Neural progenitor cell (in vitro differentiated cells): Measurements from ENCODE around the gene DAP3.

Experiments
- EZH2 ChIP-seq: fragments of 200-600 bp; sonication (generic); IDR thresholded peaks from 2 replicates; pipeline ENCODE4 v1.6.1; 2017; ENCODE audit warnings: antibody characterized with exemption, mild to moderate bottlenecking, moderate library complexity
- TF ChIP-seq, protein P1 (sequence below): fragments of 200-600 bp; sonication (generic); IDR thresholded peaks from 2 replicates; pipeline ENCODE4 v1.5.1; 2017; ENCODE audit warnings: antibody characterized with exemption, mild to moderate bottlenecking

- TF ChIP-seq EZH2, result no peak
- TF ChIP-seq, protein P1, sequence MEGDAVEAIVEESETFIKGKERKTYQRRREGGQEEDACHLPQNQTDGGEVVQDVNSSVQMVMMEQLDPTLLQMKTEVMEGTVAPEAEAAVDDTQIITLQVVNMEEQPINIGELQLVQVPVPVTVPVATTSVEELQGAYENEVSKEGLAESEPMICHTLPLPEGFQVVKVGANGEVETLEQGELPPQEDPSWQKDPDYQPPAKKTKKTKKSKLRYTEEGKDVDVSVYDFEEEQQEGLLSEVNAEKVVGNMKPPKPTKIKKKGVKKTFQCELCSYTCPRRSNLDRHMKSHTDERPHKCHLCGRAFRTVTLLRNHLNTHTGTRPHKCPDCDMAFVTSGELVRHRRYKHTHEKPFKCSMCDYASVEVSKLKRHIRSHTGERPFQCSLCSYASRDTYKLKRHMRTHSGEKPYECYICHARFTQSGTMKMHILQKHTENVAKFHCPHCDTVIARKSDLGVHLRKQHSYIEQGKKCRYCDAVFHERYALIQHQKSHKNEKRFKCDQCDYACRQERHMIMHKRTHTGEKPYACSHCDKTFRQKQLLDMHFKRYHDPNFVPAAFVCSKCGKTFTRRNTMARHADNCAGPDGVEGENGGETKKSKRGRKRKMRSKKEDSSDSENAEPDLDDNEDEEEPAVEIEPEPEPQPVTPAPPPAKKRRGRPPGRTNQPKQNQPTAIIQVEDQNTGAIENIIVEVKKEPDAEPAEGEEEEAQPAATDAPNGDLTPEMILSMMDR, result no peak
Observed at GRCh38 chr1:155698382-155699038, 9.6 kb downstream of the DAP3 start.
